GM12878 (cell line): ENCODE data around the gene ALPK1. TPM values are rescaled to one million over a fixed set of nuclear protein-coding genes. Genes with fewer than 3 reads are reported as not detected.

Source experiments
- ATAC-seq: fragments of 200-7000 bp; cut with Tn5 transposase; 3 replicates; pipeline ENCODE4 v1.9.1; 2020; ENCODE audit warnings: mild to moderate bottlenecking, moderate library complexity
- Bru-seq: library from RNA; stranded (reverse); fragments of 400-500 nt; gene quantifications from one replicate; lab custom pipeline; 2021; lab: Mats Ljungman, UMichigan
- BruChase-seq, 2 experiments: library from RNA; stranded (reverse); fragments of 400-500 nt; gene quantifications; one replicate each; lab custom pipeline; 2021; lab: Mats Ljungman, UMichigan
- BruUV-seq: library from RNA; stranded (reverse); fragments of 400-500 nt; replicated peaks from 2 replicates; lab custom pipeline; 2021; lab: Mats Ljungman, UMichigan
- CTCF ChIA-PET: fragments of 300-600 bp; sonication (Branson Sonifier 250); formaldehyde crosslinking; extraction: SDS; loops from one replicate; lab custom pipeline; 2021; ENCODE audit warnings: inconsistent platforms; lab: Yijun Ruan, JAX
- POLR2A ChIA-PET: fragments of 350-600 bp; formaldehyde crosslinking; extraction: SDS; loops from one replicate; lab custom pipeline; 2021; ENCODE audit warnings: inconsistent platforms; lab: Charles Lee
- RAD21 ChIA-PET: fragments of 300-600 bp; sonication (Branson Sonifier 250); formaldehyde crosslinking; loops from one replicate; lab custom pipeline; 2023; ENCODE audit warnings: antibody characterized with exemption; ENCODE audit not compliant: unreplicated experiment; lab: Charles Lee
- SMC1A ChIA-PET: fragments of 300-600 bp; sonication (Branson Sonifier 250); formaldehyde crosslinking; loops from one replicate; lab custom pipeline; 2023; ENCODE audit not compliant: unreplicated experiment, uncharacterized antibody; lab: Charles Lee
- DNase-seq: peaks from one replicate; pipeline ENCODE4 v3.0.0-alpha.2; 2011; ENCODE audit warnings: low read depth, low spot score
- FAIRE-seq: peaks from 3 replicates; lab custom pipeline; 2011; peaks lifted over from hg19 to GRCh38; lab: Jason Lieb, UNC
- H2AFZ ChIP-seq: 2 replicates; pipeline ENCODE4 v1.6.0; 2011; ENCODE audit warnings: low read depth, low read length, control low read depth; ENCODE audit not compliant: control insufficient read depth
- H3K27ac ChIP-seq: 2 replicates; pipeline ENCODE4 v1.5.1; 2011; ENCODE audit warnings: control low read depth; ENCODE audit not compliant: control insufficient read depth, insufficient read depth
- H3K27me3 ChIP-seq, 2 experiments: replicated peaks in 1 of 2; 2 replicates each; pipeline versions ENCODE4 v1.6.0 to v1.6.1; 2011; ENCODE audit warnings: low read length in 1 of 2; ENCODE audit not compliant: control insufficient read depth in 2 of 2, insufficient read depth in 2 of 2
- H3K36me3 ChIP-seq, 2 experiments: 2 replicates each; pipeline ENCODE4 v1.5.1; 2011; ENCODE audit warnings: low read length in 1 of 2; ENCODE audit not compliant: control insufficient read depth in 2 of 2, insufficient read depth in 2 of 2
- H3K4me1 ChIP-seq: 2 replicates; pipeline ENCODE4 v1.6.1; 2011; ENCODE audit warnings: mild to moderate bottlenecking, low read length, moderate library complexity, mixed read lengths; ENCODE audit not compliant: control insufficient read depth, insufficient read depth
- H3K4me2 ChIP-seq: 2 replicates; pipeline ENCODE4 v1.6.0; 2011; ENCODE audit warnings: control low read depth; ENCODE audit not compliant: control insufficient read depth, insufficient read depth
- H3K4me3 ChIP-seq: fragments of 200-600 bp; sonication (generic); 2 replicates; pipeline ENCODE4 v1.5.1; 2016
- H3K79me2 ChIP-seq: 2 replicates; pipeline ENCODE4 v1.6.0; 2011; ENCODE audit warnings: low read length; ENCODE audit not compliant: control insufficient read depth, insufficient read depth
- H3K9ac ChIP-seq: 2 replicates; pipeline ENCODE4 v1.8.0; 2011; ENCODE audit warnings: low read length, control low read depth, mixed read lengths; ENCODE audit not compliant: control insufficient read depth, insufficient read depth
- H3K9me3 ChIP-seq: replicated peaks from 3 replicates; pipeline ENCODE4 v1.5.1; 2011; ENCODE audit warnings: mild to moderate bottlenecking, low read length; ENCODE audit not compliant: control insufficient read depth, insufficient read depth
- H4K20me1 ChIP-seq: 2 replicates; pipeline ENCODE4 v1.6.0; 2011; ENCODE audit not compliant: control insufficient read depth, insufficient read depth
- DPF2 ChIP-seq: fragments of 450-650 bp; IDR thresholded peaks from 2 replicates; pipeline ENCODE4 v1.6.1; 2017; ENCODE audit warnings: mild to moderate bottlenecking
- ESRRA ChIP-seq: IDR thresholded peaks from 2 replicates; pipeline ENCODE4 v1.6.1; 2012; ENCODE audit warnings: mild to moderate bottlenecking, low read length, improper control_type of control experiment
- HDGF ChIP-seq: fragments of 450-650 bp; IDR thresholded peaks from 2 replicates; pipeline ENCODE4 v1.6.1; 2016; ENCODE audit warnings: antibody characterized with exemption
- IKZF1 ChIP-seq: fragments of 450-650 bp; conservative IDR thresholded peaks from 2 replicates; pipeline ENCODE4 v1.6.1; 2017; ENCODE audit warnings: antibody characterized with exemption, mild to moderate bottlenecking
- PAX8 ChIP-seq: fragments of 450-650 bp; IDR thresholded peaks from 2 replicates; pipeline ENCODE4 v1.6.1; 2017; ENCODE audit warnings: mild to moderate bottlenecking, moderate library complexity
- SP1 ChIP-seq: IDR thresholded peaks from one replicate; pipeline ENCODE4 v1.6.1; 2011; ENCODE audit warnings: low read depth, low read length
- SUPT20H ChIP-seq: IDR thresholded peaks from 2 replicates; pipeline ENCODE4 v1.6.1; 2011; ENCODE audit warnings: low read depth, mild to moderate bottlenecking, low read length, moderate library complexity, borderline replicate concordance; ENCODE audit not compliant: control insufficient read depth
- TCF12 ChIP-seq: IDR thresholded peaks from 2 replicates; pipeline ENCODE4 v1.6.1; 2011; ENCODE audit warnings: low read depth, mild to moderate bottlenecking, low read length
- ZNF274 ChIP-seq: IDR thresholded peaks from one replicate; pipeline ENCODE4 v1.8.0; 2011; ENCODE audit not compliant: insufficient read length, insufficient read depth
- ZNF384 ChIP-seq: IDR thresholded peaks from 2 replicates; pipeline ENCODE4 v1.6.1; 2012; ENCODE audit warnings: low read depth, mild to moderate bottlenecking, low read length, improper control_type of control experiment, borderline replicate concordance
- WGBS: methylation state at CpG from one replicate; pipeline ENCODE4 v1.1.6; 2016; ENCODE audit warnings: low lambda C conversion rate; ENCODE audit not compliant: insufficient replicate concordance, insufficient coverage; ENCODE audit errors: missing lambda C conversion rate; 5-methylcytosine and 5-hydroxymethylcytosine counted together
- in situ Hi-C: fragments of 300-500 bp; cut with MboI; formaldehyde crosslinking; loops from 9 replicates; pipeline ENCODE4 v1.14.3; 2018; ENCODE audit warnings: mixed read lengths
- intact Hi-C: fragments of 100-400 bp; cut with micrococcal nuclease; formaldehyde crosslinking; loops from one replicate; pipeline ENCODE4 v1.14.2; 2022; ENCODE audit not compliant: unreplicated experiment
- long read RNA-seq, 2 experiments: library from polyadenylated mRNA; unstranded; transcript quantifications; one replicate each; pipeline ENCODE4 v2.0.0, GENCODE V29; 2019 to 2020
- polyA minus RNA-seq, 3 experiments: library from RNA; depleted of rRNA, polyadenylated mRNA; stranded (reverse); fragments of >200 nt; gene quantifications; 2 replicates each; pipeline ENCODE4 v1.2.3, GENCODE V29; 2011
- polyA plus RNA-seq, 11 experiments: library from polyadenylated mRNA; depleted of rRNA in 4 of 11; unstranded in 6 of 11; stranded (reverse) in 5 of 11; fragments of >200 nt; fragmentation: Nextera tagmentation in 4 of 11; fragmentation: Illumina TruSeq in 1 of 11; extraction: Ambion mirVana in 4 of 11; extraction: Trizol in 1 of 11; gene quantifications; 1 replicate in 1 of 11; 2 replicates in 10 of 11; pipeline versions ENCODE4 v1.2.1 to v1.2.3, GENCODE V29; 2011 to 2016; ENCODE audit warnings: inconsistent platforms in 2 of 11, missing spikeins in 2 of 11, low read depth in 1 of 11
- total RNA-seq, 4 experiments: library from RNA; depleted of rRNA in 3 of 4; stranded (reverse); fragments of >200 nt in 3 of 4; fragmentation: Illumina TruSeq in 1 of 4; extraction: Trizol in 1 of 4; gene quantifications; 2 replicates each; pipeline versions ENCODE4 v1.2.1 to v1.2.3, GENCODE V29; 2013 to 2021
- TF ChIP-seq, protein P1 (sequence below): fragments of 450-650 bp; IDR thresholded peaks from 2 replicates; pipeline ENCODE4 v1.6.1; 2017; ENCODE audit warnings: mild to moderate bottlenecking, low read depth, inconsistent platforms; ENCODE audit not compliant: poor library complexity, severe bottlenecking
- TF ChIP-seq, protein P2 (sequence below), 3 experiments: IDR thresholded peaks in 2 of 3; conservative IDR thresholded peaks in 1 of 3; 2 replicates each; pipeline ENCODE4 v1.5.1; 2011; ENCODE audit warnings: low read depth in 3 of 3, low read length in 3 of 3, mild to moderate bottlenecking in 3 of 3, control low read depth in 2 of 3, moderate library complexity in 2 of 3, inconsistent platforms in 1 of 3, mixed read lengths in 1 of 3; ENCODE audit not compliant: control insufficient read depth in 2 of 3, insufficient read depth in 1 of 3; ENCODE audit errors: extremely low read depth in 1 of 3
- TF ChIP-seq, protein P3 (sequence below): IDR thresholded peaks from 2 replicates; pipeline ENCODE4 v1.6.1; 2011; ENCODE audit warnings: low read depth, mild to moderate bottlenecking, low read length, moderate library complexity, borderline replicate concordance; ENCODE audit errors: extremely low read depth

ALPK1 gene
- 400 and 422 TPM in 2 replicates for total RNA-seq (2013; cell fraction: nucleolus; rRNA removed)
- total RNA-seq (2014; rRNA removed) (26.5 and 32.2 TPM in 2 replicates), total RNA-seq (2014; rRNA removed; fragmentation: Illumina TruSeq; extraction: Trizol) (32.3 and 37.2 TPM in 2 replicates), total RNA-seq (2021) (27.6 and 28.5 TPM in 2 replicates), polyA plus RNA-seq (2011; rRNA removed) (31.6 and 42.7 TPM in 2 replicates), polyA plus RNA-seq (2014; fragmentation: Illumina TruSeq; extraction: Trizol) (23.1 and 27.0 TPM in 2 replicates), polyA plus RNA-seq (2014; fragmentation: Nextera tagmentation; extraction: Ambion mirVana) (1 to 10 TPM; 8.5 to 9.7 TPM), polyA plus RNA-seq (2014; rRNA removed) (21.5 and 21.9 TPM in 2 replicates), polyA plus RNA-seq (2016; fragmentation: Nextera tagmentation; extraction: Ambion mirVana) (10 to 100 TPM; 21.2 to 22.2 TPM), polyA minus RNA-seq (2011; rRNA and poly(A)+ RNA removed) (38.8 and 43.6 TPM in 2 replicates), Bru-seq, nascent RNA (percentile 77 among the genes with signal in this experiment), BruChase-seq, experiment 1, labeled RNA remaining after a 6-hour chase (percentile 80 among the genes with signal in this experiment), BruChase-seq, experiment 2, labeled RNA remaining after a 2-hour chase (percentile 78 among the genes with signal in this experiment)
- polyA plus RNA-seq (2011; ENCODE audit: low read depth): 8.8 TPM
- polyA plus RNA-seq (2011; cell fraction: cytosol; rRNA removed): 11.3 TPM in 2 replicates
- polyA plus RNA-seq (2011; cell fraction: nucleus; rRNA removed): 63.2 and 85.3 TPM in 2 replicates
- polyA plus RNA-seq (2012): 16.1 and 17.4 TPM in 2 replicates
- 6.9 and 11.9 TPM in 2 replicates for polyA minus RNA-seq (2011; cell fraction: cytosol; rRNA and poly(A)+ RNA removed)
- polyA minus RNA-seq (2011; cell fraction: nucleus; rRNA and poly(A)+ RNA removed): 103 and 108 TPM in 2 replicates
- long read RNA-seq, experiment 1, full-length matches to known transcripts: 2 of 3 reads
- long read RNA-seq, experiment 1, partial matches to known transcripts: 0 of 3 reads
- long read RNA-seq, experiment 1, other reads (novel, unspliced or antisense): 1 of 3 reads
- long read RNA-seq, experiment 2, partial matches to known transcripts: 35 of 61 reads
- long read RNA-seq, experiment 2, other reads (novel, unspliced or antisense): 26 of 61 reads

DNA sequence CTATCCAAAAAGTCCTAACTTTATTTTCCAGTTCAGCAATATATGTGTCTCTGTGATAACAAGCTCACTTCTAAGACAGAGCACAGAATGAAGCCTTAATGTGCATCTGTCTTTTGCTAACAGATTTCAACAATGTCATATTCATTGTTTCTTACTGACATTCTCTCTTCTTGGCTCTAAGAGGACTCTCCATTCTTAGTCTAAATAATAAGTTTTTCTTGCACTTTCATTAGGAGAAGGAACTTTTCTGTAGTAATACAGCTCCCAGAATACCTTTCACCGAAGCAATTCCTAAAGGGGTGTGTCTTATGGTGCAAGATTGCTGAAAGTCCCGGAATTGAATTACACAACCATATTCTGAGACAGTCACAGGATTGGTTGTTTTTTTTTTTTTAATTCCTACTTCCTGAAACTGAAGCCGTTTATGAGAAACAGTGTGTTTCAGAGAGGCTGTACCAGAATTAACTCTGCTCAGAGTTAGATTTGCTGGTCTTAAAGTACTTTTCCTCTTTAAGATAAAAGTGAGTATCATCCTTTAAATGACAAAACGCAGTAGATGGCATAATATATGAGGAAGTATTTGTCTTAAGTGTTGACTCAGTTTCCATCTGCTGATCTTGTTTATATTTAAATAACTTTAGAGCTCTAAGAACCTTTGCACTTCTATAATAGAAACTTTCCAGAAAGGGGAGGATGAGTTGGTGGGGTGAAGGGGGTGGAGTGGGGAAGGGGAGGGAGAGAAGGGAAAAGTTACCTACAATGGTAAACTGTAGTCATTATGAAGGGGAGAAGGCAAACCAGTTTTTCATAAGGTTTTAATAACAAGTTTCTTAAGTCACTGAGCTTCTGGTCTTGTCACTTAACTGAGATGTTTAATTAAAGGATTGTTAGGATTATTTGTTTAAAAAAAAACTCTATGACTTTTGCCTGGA is at the start of gene ALPK1:
ALPK1 (plus strand) TSS at position 421 of the 932 bp plus-strand sequence.
- DNase-seq (no peak), ATAC-seq (peak; percentile 89), FAIRE-seq (peak; percentile 73)
- ChIA-PET CTCF (interaction anchor here (0.7 to 1.9 kb wide), 12 partner anchors 10 to 226 kb away, joined by 3 to 7 read pairs (median 4); partner anchors contain the start of gene TIFA), SMC1A (interaction anchor here (0.9 to 6.8 kb wide), 7 partner anchors 10 to 224 kb away, joined by 3 to 91 read pairs (median 59); partner anchors contain the start of gene TIFA), RAD21 (interaction anchor here (0.8 to 7.4 kb wide), 10 partner anchors 11 to 219 kb away, joined by 3 to 73 read pairs (median 6); partner anchors contain the start of genes AP1AR, NEUROG2 and TIFA), POLR2A (interaction anchor here (0.6 to 6.4 kb wide), 14 partner anchors 11 to 1351 kb away, joined by 3 to 81 read pairs (median 4); partner anchors contain the start of genes NEUROG2 and TIFA)
- in situ Hi-C loops: no loop called here
- H3K27ac ChIP-seq: peak within 1 kb of the TSS; percentile 62
- no peaks in the 10 kb centered on the region for H3K9me3 ChIP-seq
- H2AFZ ChIP-seq: peak within 1 kb of the TSS; percentile 87
- H3K4me3 ChIP-seq: peak within 1 kb of the TSS; percentile 67
- H3K9ac ChIP-seq: peak within 1 kb of the TSS; percentile 65
- H3K27me3 ChIP-seq: no peaks in the 10 kb centered on the region
- no peaks in the 10 kb centered on the region; a peak in 1 of 4 replicates for H3K36me3 ChIP-seq
- H3K4me2 ChIP-seq: peak within 1 kb of the TSS; percentile 70
- 1% methylated on average over 4 of the region's 4 CpGs for WGBS
- intact Hi-C loops: no loop called here
- BruUV-seq: no TSS peak
- no peaks in the 10 kb centered on the region for H4K20me1 ChIP-seq
- peaks cover 11% of the 10 kb centered on the region for H3K79me2 ChIP-seq
- H3K4me1 ChIP-seq: peaks cover 7% of the 10 kb centered on the region
- TF ChIP-seq SUPT20H (no peak), PAX8 (no peak), ZNF384 (peak; percentile 91), TCF12 (no peak), HDGF (no peak), DPF2 (no peak), ESRRA (no peak), ZNF274 (no peak), IKZF1 (peak; percentile 37; the same call in 1 of the 2 replicates), SP1 (no peak)
- TF ChIP-seq, protein P1, sequence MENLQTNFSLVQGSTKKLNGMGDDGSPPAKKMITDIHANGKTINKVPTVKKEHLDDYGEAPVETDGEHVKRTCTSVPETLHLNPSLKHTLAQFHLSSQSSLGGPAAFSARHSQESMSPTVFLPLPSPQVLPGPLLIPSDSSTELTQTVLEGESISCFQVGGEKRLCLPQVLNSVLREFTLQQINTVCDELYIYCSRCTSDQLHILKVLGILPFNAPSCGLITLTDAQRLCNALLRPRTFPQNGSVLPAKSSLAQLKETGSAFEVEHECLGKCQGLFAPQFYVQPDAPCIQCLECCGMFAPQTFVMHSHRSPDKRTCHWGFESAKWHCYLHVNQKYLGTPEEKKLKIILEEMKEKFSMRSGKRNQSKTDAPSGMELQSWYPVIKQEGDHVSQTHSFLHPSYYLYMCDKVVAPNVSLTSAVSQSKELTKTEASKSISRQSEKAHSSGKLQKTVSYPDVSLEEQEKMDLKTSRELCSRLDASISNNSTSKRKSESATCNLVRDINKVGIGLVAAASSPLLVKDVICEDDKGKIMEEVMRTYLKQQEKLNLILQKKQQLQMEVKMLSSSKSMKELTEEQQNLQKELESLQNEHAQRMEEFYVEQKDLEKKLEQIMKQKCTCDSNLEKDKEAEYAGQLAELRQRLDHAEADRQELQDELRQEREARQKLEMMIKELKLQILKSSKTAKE: no peak
- TF ChIP-seq, protein P2, sequence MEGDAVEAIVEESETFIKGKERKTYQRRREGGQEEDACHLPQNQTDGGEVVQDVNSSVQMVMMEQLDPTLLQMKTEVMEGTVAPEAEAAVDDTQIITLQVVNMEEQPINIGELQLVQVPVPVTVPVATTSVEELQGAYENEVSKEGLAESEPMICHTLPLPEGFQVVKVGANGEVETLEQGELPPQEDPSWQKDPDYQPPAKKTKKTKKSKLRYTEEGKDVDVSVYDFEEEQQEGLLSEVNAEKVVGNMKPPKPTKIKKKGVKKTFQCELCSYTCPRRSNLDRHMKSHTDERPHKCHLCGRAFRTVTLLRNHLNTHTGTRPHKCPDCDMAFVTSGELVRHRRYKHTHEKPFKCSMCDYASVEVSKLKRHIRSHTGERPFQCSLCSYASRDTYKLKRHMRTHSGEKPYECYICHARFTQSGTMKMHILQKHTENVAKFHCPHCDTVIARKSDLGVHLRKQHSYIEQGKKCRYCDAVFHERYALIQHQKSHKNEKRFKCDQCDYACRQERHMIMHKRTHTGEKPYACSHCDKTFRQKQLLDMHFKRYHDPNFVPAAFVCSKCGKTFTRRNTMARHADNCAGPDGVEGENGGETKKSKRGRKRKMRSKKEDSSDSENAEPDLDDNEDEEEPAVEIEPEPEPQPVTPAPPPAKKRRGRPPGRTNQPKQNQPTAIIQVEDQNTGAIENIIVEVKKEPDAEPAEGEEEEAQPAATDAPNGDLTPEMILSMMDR (IDR thresholded peaks at IDR 0.05 in 2 of 3, conservative IDR thresholded peaks at IDR 0.05 in 1 of 3; ENCODE audit: control insufficient read depth in 2 of 3, extremely low read depth in 1 of 3, insufficient read depth in 1 of 3, low read depth in 3 of 3, low read length in 3 of 3): no peak
- TF ChIP-seq, protein P3, sequence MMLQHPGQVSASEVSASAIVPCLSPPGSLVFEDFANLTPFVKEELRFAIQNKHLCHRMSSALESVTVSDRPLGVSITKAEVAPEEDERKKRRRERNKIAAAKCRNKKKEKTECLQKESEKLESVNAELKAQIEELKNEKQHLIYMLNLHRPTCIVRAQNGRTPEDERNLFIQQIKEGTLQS: no peak
